Colonic mucosa (tissue), 4 donors: ENCODE data around the gene TPPP3. TPM values are rescaled to one million over a fixed set of nuclear protein-coding genes. Genes with fewer than 3 reads are reported as not detected.

Experiments
- DNase-seq: peaks from one replicate; pipeline ENCODE4 v3.0.0-alpha.2; 2020
- H3K27ac ChIP-seq: fragments of 200-600 bp; one replicate; pipeline ENCODE4 v1.8.0; 2021
- H3K27me3 ChIP-seq: fragments of 200-600 bp; one replicate; pipeline ENCODE4 v1.8.0; 2021
- H3K36me3 ChIP-seq: fragments of 200-600 bp; one replicate; pipeline ENCODE4 v1.8.0; 2021
- H3K4me1 ChIP-seq: fragments of 200-600 bp; one replicate; pipeline ENCODE4 v1.8.0; 2021; ENCODE audit warnings: mild to moderate bottlenecking
- H3K4me3 ChIP-seq: fragments of 200-600 bp; one replicate; pipeline ENCODE4 v1.8.0; 2021
- H3K9ac ChIP-seq, 2 donors: one replicate each; pipeline ENCODE4 v1.7.0; 2013; ENCODE audit warnings: control low read depth in 2 of 2, low read depth in 2 of 2, low read length in 2 of 2
- H3K9me3 ChIP-seq: fragments of 200-600 bp; one replicate; pipeline ENCODE4 v1.8.0; 2021
- intact Hi-C: fragments of 100-400 bp; cut with DNase I; formaldehyde crosslinking; loops from one replicate; pipeline ENCODE4 v1.14.1; 2022
- total RNA-seq, 2 donors: library from RNA; stranded (reverse); fragmentation: NEBNext Ultra II Directional in 1 of 2; extraction: Animal tissue kit (Norgen Biotek cat#: 25700) in 1 of 2; gene quantifications; one replicate each; pipeline ENCODE4 v1.2.1, GENCODE V29; 2021
- TF ChIP-seq, protein P1 (sequence below): fragments of 200-600 bp; IDR thresholded peaks from one replicate; pipeline ENCODE4 v1.8.0; 2022; ENCODE audit warnings: antibody characterized with exemption, mild to moderate bottlenecking
- donor health status: healthy.
- donor health status: DM: no; HTN: no; CAD: no.
- donor health status: DM: no; HTN: no; CAD: no.

Gene TPPP3
- total RNA-seq, 2 donors from 2014 or later: 3.7 to 12.3 TPM

DNA sequence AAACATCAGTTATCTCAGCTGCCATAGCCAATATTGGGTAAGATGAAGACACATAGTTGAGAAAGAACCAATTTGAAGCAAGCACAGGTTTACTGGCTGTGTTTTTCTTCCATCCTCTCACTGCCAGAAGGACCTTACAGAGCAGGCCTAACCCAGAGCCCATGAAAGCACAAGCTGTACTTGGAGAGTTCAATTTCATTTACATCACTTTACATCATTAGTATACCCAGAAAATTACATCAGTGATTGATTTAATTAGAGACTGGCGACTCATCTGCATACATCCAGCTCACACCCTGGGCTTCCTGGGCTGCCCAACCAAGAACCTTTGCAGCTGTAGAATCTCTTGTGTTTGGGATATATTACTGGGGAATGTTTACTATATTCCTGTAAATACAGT, 43.0 kb downstream of the TPPP3 start:
- Histone ChIP-seq H3K36me3 (no peaks in the 10 kb centered on the region), H3K4me1 (peaks cover 13% of the 10 kb centered on the region), H3K4me3 (no peak overlapping the region), H3K27ac (no peak overlapping the region), H3K9me3 (no peaks in the 10 kb centered on the region), H3K9ac (no peak overlapping the region), H3K27me3 (no peaks in the 10 kb centered on the region)
- intact Hi-C loops: no loop called here
- TF ChIP-seq, protein P1, sequence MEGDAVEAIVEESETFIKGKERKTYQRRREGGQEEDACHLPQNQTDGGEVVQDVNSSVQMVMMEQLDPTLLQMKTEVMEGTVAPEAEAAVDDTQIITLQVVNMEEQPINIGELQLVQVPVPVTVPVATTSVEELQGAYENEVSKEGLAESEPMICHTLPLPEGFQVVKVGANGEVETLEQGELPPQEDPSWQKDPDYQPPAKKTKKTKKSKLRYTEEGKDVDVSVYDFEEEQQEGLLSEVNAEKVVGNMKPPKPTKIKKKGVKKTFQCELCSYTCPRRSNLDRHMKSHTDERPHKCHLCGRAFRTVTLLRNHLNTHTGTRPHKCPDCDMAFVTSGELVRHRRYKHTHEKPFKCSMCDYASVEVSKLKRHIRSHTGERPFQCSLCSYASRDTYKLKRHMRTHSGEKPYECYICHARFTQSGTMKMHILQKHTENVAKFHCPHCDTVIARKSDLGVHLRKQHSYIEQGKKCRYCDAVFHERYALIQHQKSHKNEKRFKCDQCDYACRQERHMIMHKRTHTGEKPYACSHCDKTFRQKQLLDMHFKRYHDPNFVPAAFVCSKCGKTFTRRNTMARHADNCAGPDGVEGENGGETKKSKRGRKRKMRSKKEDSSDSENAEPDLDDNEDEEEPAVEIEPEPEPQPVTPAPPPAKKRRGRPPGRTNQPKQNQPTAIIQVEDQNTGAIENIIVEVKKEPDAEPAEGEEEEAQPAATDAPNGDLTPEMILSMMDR: no peak
- DNase-seq: no peak

DNA sequence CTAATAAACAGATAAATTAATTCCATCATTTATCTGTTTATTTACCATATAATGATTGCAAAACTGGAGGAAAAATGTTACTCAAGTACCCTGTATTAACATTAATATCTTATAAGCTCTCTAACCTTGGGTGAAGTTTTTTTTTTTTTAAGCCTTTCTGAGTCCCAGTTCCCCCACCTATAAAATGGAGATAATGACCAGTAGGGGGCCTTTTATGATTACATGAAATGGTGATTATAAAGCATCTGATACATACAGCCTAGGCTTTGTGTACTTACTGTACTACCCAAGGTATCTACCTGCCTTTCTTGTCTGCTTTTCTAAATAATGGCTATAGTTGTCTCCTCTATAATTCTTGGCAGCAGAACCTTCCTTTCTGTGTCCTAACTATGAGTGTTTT, 44.1 kb downstream of the TPPP3 start:
- Histone ChIP-seq H3K4me3 (no peak overlapping the region), H3K27ac (no peak overlapping the region), H3K9ac (no peak overlapping the region), H3K36me3 (no peaks in the 10 kb centered on the region), H3K4me1 (peaks cover 13% of the 10 kb centered on the region), H3K27me3 (no peaks in the 10 kb centered on the region), H3K9me3 (no peaks in the 10 kb centered on the region)
- intact Hi-C loops: loop anchor here (10.0 kb wide), 1 partner anchor 46 kb away; the partner anchor contains the start of gene TPPP3
- no peak for DNase-seq
- TF ChIP-seq, protein P1: no peak

DNA sequence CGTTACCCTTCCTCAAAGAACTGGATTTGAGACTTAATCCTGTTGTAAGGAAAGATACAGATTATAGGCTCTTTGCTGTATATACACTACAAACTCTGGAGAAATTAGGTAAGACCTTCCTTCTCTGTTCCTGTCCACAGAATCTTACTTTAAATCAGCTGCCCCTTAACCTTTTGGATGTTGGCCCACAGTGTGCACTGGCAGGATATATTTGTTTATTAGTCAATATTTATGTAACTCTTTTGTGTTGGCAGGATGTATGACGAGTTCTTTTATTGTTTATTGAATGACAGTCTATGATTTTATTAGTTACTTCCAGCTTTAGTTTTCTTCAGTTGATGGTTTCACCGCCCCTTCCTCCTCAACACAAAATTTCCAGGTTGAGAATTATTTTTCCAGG, 47.0 kb downstream of the TPPP3 start:
- TF ChIP-seq, protein P1: no peak
- DNase-seq: no peak
- peaks cover 13% of the 10 kb centered on the region for H3K4me1 ChIP-seq
- H3K4me3 ChIP-seq: no peak overlapping the region
- no peaks in the 10 kb centered on the region for H3K27me3 ChIP-seq
- no peak overlapping the region for H3K9ac ChIP-seq
- H3K9me3 ChIP-seq: no peaks in the 10 kb centered on the region
- H3K36me3 ChIP-seq: no peaks in the 10 kb centered on the region
- intact Hi-C loops: loop anchor here (10.0 kb wide), 1 partner anchor 48 kb away; the partner anchor contains the start of gene TPPP3
- H3K27ac ChIP-seq: no peak overlapping the region

DNA sequence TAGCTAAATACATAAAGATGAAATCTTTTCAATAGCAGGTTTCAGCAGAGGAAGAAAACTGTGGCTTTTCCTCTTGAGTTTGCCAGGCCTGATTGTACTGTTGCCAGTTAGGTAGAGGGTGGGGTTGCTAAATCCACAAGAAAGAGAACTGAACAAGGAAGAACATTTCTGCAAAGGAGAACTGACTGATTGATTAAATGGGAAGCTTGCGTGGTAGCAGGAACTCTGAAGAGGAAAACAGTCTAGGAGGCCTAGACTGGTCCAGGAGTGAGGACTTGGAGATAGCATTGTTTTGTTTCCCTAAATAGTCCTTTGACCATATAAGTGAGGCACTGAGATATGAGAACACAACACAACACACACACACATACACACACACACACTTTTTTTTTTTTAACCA, 47.9 kb downstream of the TPPP3 start:
- H3K4me3 ChIP-seq: no peak overlapping the region
- TF ChIP-seq, protein P1: no peak
- intact Hi-C loops: loop anchor here (10.0 kb wide), 1 partner anchor 49 kb away; the partner anchor contains the start of gene TPPP3
- H3K4me1 ChIP-seq: peaks cover 13% of the 10 kb centered on the region
- DNase-seq: peak; percentile 37
- H3K9ac ChIP-seq: no peak overlapping the region
- H3K27ac ChIP-seq: peak overlapping the region; percentile 52
- H3K27me3 ChIP-seq: no peaks in the 10 kb centered on the region
- H3K36me3 ChIP-seq: no peaks in the 10 kb centered on the region
- no peaks in the 10 kb centered on the region for H3K9me3 ChIP-seq

DNA sequence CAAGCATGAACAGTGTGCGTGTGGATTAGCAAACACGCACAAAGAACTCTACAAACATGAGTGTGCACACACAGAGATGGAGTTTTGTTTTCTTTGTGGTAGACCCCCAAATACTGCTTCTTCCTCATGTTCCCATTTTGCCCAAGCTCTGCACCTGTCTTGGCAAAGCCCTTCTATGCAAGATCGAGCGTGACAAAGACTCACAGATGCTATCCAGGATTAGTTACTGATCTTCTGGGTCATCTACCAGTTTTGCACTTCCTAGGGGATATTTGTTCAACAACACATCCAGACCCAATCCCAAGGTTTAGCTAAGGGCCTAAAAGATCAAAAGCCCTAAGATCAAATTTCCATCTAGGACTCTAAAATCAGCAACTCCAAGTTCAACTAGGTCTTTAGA, 50.7 kb downstream of the TPPP3 start:
- no peak overlapping the region for H3K9ac ChIP-seq
- H3K4me1 ChIP-seq: peaks cover 13% of the 10 kb centered on the region
- no peak overlapping the region for H3K27ac ChIP-seq
- no peak overlapping the region for H3K4me3 ChIP-seq
- intact Hi-C loops: loop anchor here (10.0 kb wide), 1 partner anchor 52 kb away; the partner anchor contains the start of gene TPPP3
- no peaks in the 10 kb centered on the region for H3K36me3 ChIP-seq
- H3K27me3 ChIP-seq: no peaks in the 10 kb centered on the region
- no peak for DNase-seq
- TF ChIP-seq, protein P1: no peak
- H3K9me3 ChIP-seq: no peaks in the 10 kb centered on the region
